GM23248 (cell line): ENCODE data around the gene FKBP1A. TPM values are rescaled to one million over a fixed set of nuclear protein-coding genes. Genes with fewer than 3 reads are reported as not detected.
"Not testable (repeated sequence)": the region's sequence is repeated elsewhere in the genome, so short reads cannot be mapped to it uniquely, and the experiment has no call there.

Experiments used
- DNase-seq: peaks from one replicate; pipeline ENCODE4 v3.0.0-alpha.2; 2015
- H2AFZ ChIP-seq: fragments of 200-600 bp; sonication (generic); 2 replicates; pipeline ENCODE4 v1.6.1; 2016; ENCODE audit warnings: antibody characterized with exemption
- H3F3A ChIP-seq: fragments of 200-600 bp; sonication (generic); 2 replicates; pipeline ENCODE4 v1.6.1; 2016; ENCODE audit warnings: mild to moderate bottlenecking, antibody characterized with exemption, mixed run types; ENCODE audit not compliant: insufficient read depth
- H3K27ac ChIP-seq: fragments of 200-600 bp; sonication (generic); 2 replicates; pipeline ENCODE4 v1.5.1; 2016; ENCODE audit warnings: mild to moderate bottlenecking
- H3K27me3 ChIP-seq: fragments of 200-600 bp; sonication (generic); replicated peaks from 2 replicates; pipeline ENCODE4 v1.6.1; 2016; ENCODE audit warnings: mild to moderate bottlenecking; ENCODE audit not compliant: insufficient read depth
- H3K36me3 ChIP-seq: fragments of 200-600 bp; sonication (generic); 2 replicates; pipeline ENCODE4 v1.6.1; 2016; ENCODE audit warnings: low read depth, mild to moderate bottlenecking
- H3K4me1 ChIP-seq: fragments of 200-600 bp; sonication (generic); 2 replicates; pipeline ENCODE4 v1.6.1; 2016; ENCODE audit warnings: mild to moderate bottlenecking; ENCODE audit not compliant: insufficient read depth
- H3K4me2 ChIP-seq: fragments of 200-600 bp; sonication (generic); one replicate; pipeline ENCODE4 v1.6.1; 2016; ENCODE audit warnings: mild to moderate bottlenecking; ENCODE audit not compliant: unreplicated experiment
- H3K4me3 ChIP-seq: fragments of 200-600 bp; sonication (generic); 2 replicates; pipeline ENCODE4 v1.5.1; 2016; ENCODE audit warnings: mild to moderate bottlenecking
- H3K79me2 ChIP-seq: fragments of 200-600 bp; sonication (generic); 2 replicates; pipeline ENCODE4 v1.6.1; 2016; ENCODE audit warnings: mild to moderate bottlenecking; ENCODE audit not compliant: insufficient read depth
- H3K9ac ChIP-seq: fragments of 200-600 bp; sonication (generic); 2 replicates; pipeline ENCODE4 v1.6.1; 2016; ENCODE audit warnings: mild to moderate bottlenecking
- H3K9me2 ChIP-seq: fragments of 200-600 bp; sonication (generic); 2 replicates; pipeline ENCODE4 v1.6.1; 2016; ENCODE audit warnings: mixed run types, mild to moderate bottlenecking, moderate library complexity; ENCODE audit not compliant: insufficient read depth
- H3K9me3 ChIP-seq: fragments of 200-600 bp; sonication (generic); one replicate; pipeline ENCODE4 v1.6.1; 2017; ENCODE audit warnings: low read depth
- H4K20me1 ChIP-seq: fragments of 200-600 bp; sonication (generic); 2 replicates; pipeline ENCODE4 v1.6.0; 2016; ENCODE audit not compliant: insufficient read depth
- EZH2 ChIP-seq: fragments of 200-600 bp; sonication (generic); IDR thresholded peaks from 2 replicates; pipeline ENCODE4 v1.6.1; 2018; ENCODE audit warnings: antibody characterized with exemption, mild to moderate bottlenecking; ENCODE audit not compliant: insufficient read depth, poor library complexity, severe bottlenecking
- EZH2phosphoT487 ChIP-seq: fragments of 200-600 bp; sonication (generic); IDR thresholded peaks from 2 replicates; pipeline ENCODE4 v1.6.1; 2018; ENCODE audit warnings: antibody characterized with exemption, moderate library complexity, mild to moderate bottlenecking, low read depth; ENCODE audit not compliant: insufficient read depth
- WGBS, 2 experiments: methylation state at CpG; one replicate each; pipeline ENCODE4 v1.1.6; 2015 to 2017; ENCODE audit warnings: low lambda C conversion rate in 2 of 2, low coverage in 1 of 2; ENCODE audit errors: missing lambda C conversion rate in 2 of 2; 5-methylcytosine and 5-hydroxymethylcytosine counted together
- in situ Hi-C: fragments of 300-500 bp; cut with MboI; formaldehyde crosslinking; loops from 2 replicates; pipeline ENCODE4 v1.15.0; 2020
- polyA plus RNA-seq: library from polyadenylated mRNA; unstranded; fragments of >200 nt; fragmentation: Nextera tagmentation; extraction: Ambion mirVana; gene quantifications from 2 replicates; pipeline ENCODE4 v1.2.1, GENCODE V29; 2016
- total RNA-seq: library from RNA; depleted of rRNA; stranded (reverse); fragments of >200 nt; shearing (Covaris generic); gene quantifications from 2 replicates; pipeline ENCODE4 v1.2.3, GENCODE V29; 2014

The FKBP1A gene
- total and polyA plus RNA-seq, 2 experiments from 2014 or later: 162 to 844 TPM

DNA sequence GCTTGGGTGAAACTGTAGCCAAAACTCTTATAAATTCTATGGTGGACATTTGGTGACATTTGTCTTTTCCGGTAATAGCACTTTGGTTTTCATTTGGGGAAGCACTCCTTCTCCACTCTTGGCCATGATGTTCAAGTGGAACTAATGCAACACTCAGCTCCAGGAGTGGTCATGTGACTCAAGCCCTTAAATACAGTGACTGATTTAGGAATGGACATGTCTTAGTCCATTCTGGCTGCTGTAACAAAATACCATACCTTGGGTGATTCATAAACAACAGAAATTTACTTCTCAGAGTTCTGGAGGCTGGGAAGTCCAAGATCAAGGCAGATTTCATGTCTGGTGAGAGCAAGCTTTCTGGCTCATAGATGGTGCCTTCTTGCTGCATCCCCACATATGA, 10.8 kb upstream of the FKBP1A start:
- in situ Hi-C loops: no loop called here
- no peaks in the 10 kb centered on the region for H4K20me1 ChIP-seq
- no peak overlapping the region for H3K27ac ChIP-seq
- no peaks in the 10 kb centered on the region for H3K27me3 ChIP-seq
- H3K4me2 ChIP-seq: no peak overlapping the region
- no peak for DNase-seq
- TF ChIP-seq EZH2phosphoT487 (no peak), EZH2 (no peak)
- H3K4me1 ChIP-seq: peaks cover 21% of the 10 kb centered on the region
- no peaks in the 10 kb centered on the region for H3K79me2 ChIP-seq
- peaks cover 32% of the 10 kb centered on the region for H3F3A ChIP-seq
- 100% methylated on average over 1 of the region's 1 CpG for WGBS, 2 experiments
- no peak overlapping the region for H3K4me3 ChIP-seq
- H3K9me3 ChIP-seq: no peaks in the 10 kb centered on the region
- H2AFZ ChIP-seq: no peak overlapping the region
- H3K36me3 ChIP-seq: no peaks in the 10 kb centered on the region
- no peaks in the 10 kb centered on the region for H3K9me2 ChIP-seq
- H3K9ac ChIP-seq: no peak overlapping the region

DNA sequence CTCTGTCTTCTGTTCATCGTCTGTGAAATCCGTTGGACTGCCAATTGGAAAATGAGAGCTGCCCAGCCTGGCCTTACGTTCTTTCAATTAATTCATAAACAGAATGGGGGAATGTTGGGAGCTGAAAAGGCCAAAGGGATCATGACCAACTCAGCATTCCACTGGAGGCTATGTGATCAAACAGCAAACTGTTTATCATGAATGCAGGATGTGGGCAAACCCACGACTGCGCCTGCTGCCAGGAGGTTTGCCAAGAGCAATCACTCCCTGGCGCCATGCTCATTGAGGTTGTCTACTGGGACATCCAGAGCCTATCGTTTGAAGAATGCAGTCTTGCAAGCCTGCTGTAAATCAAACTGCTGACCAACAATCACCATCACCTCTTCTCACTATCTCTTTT, 9.3 kb upstream of the FKBP1A start:
- Histone ChIP-seq H3K27ac (0 out of 2 replicates have a peak overlapping the region, but pooled peaks have one; percentile 22), H2AFZ (no peak overlapping the region), H3K9ac (no peak overlapping the region), H3K4me3 (no peak overlapping the region), H3K9me3 (no peaks in the 10 kb centered on the region), H3K79me2 (no peaks in the 10 kb centered on the region), H3K4me1 (peaks cover 21% of the 10 kb centered on the region), H3K36me3 (no peaks in the 10 kb centered on the region), H3K9me2 (no peaks in the 10 kb centered on the region), H3K27me3 (no peaks in the 10 kb centered on the region), H3F3A (peaks cover 32% of the 10 kb centered on the region), H3K4me2 (no peak overlapping the region), H4K20me1 (no peaks in the 10 kb centered on the region)
- WGBS, 2 experiments: 64 to 66% methylated on average over 7 of the region's 7 CpGs
- in situ Hi-C loops: no loop called here
- TF ChIP-seq EZH2phosphoT487 (no peak), EZH2 (no peak)
- DNase-seq: peak; percentile 44

DNA sequence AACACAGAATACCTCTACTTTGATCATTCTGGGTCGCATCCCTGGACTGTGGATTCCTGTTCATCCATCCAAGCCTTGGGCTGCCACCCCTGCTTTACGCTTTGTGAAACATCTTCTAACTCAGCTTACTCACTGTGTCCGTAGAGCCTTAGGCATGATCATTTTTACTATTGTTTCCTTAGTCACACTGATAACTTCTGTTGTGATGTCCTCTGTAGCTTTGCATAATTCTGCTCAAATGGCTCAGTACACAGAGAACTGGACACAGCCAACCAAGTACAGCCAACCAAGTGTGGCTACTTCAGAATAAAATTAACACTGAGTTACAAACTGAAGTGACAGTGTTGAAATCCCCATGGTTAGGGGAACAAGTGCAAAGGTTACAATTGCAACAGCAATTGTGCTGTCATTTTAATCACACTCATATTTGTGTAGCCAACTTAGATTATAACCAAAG, 8.6 kb upstream of the FKBP1A start:
- in situ Hi-C loops: no loop called here

DNA sequence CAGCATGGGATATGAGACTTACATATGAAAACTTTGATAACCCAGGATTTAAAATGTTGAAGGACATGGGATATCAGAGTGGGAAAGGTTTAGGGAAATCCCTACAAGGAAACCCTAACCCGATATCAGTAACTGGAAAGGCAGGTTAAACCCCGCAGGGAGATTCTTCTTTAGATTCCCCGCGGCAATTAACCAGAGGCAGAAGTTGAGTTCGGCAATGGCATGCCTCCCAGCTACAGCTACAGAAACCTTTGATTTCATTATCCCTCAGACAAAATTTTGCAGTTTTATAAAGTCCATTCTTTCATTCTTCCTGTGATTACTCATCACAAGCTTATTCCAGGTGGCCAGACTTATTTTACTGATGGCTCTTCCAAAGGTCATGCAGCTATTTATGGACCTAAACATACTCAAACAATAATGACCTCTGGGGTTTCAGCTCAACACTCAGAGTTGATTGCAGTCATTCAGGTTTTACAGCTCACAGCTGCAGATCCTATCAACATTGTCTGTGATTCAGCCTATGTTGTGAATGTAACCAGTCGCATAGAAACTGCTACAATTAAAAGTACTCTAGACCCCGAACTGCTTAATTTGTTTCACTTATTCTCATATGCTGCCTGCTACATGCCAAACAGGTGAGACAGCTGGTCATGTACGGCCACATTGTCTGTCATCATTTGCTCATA, 7.0 kb upstream of the FKBP1A start:
- H3K9me2 ChIP-seq, H3K9me3 ChIP-seq, H4K20me1 ChIP-seq, H3K27me3 ChIP-seq, H3K79me2 ChIP-seq, H2AFZ ChIP-seq, in situ Hi-C loops, H3K36me3 ChIP-seq, H3K4me3 ChIP-seq: not testable (repeated sequence)
- H3K4me1 ChIP-seq: peaks cover 21% of the 10 kb centered on the region
- peak overlapping the region; percentile 26 for H3K9ac ChIP-seq
- WGBS, 2 experiments: 53 to 56% methylated on average over 8 of the region's 8 CpGs
- peak overlapping the region; percentile 67 for H3K27ac ChIP-seq
- peak overlapping the region; percentile 66 for H3K4me2 ChIP-seq
- peaks cover 32% of the 10 kb centered on the region for H3F3A ChIP-seq
- DNase-seq: peak; percentile 70

More for the DNA sequence above, 8.6 kb upstream of the FKBP1A start:
- no peak overlapping the region for H3K9ac ChIP-seq
- peaks cover 21% of the 10 kb centered on the region for H3K4me1 ChIP-seq
- no peaks in the 10 kb centered on the region for H3K36me3 ChIP-seq
- no peaks in the 10 kb centered on the region for H3K27me3 ChIP-seq
- H3K79me2 ChIP-seq: no peaks in the 10 kb centered on the region
- peaks cover 32% of the 10 kb centered on the region for H3F3A ChIP-seq
- peak overlapping the region; percentile 22; the same call in 1 of the 2 replicates for H3K27ac ChIP-seq
- 77 to 82% methylated on average over 3 of the region's 3 CpGs for WGBS, 2 experiments
- no peak overlapping the region for H3K4me3 ChIP-seq
- H3K9me3 ChIP-seq: no peaks in the 10 kb centered on the region
- no peak overlapping the region for H3K4me2 ChIP-seq
- DNase-seq: peak; percentile 36
- no peak overlapping the region for H2AFZ ChIP-seq
- H4K20me1 ChIP-seq: no peaks in the 10 kb centered on the region
- TF ChIP-seq EZH2phosphoT487 (no peak), EZH2 (no peak)
- no peaks in the 10 kb centered on the region for H3K9me2 ChIP-seq

DNA sequence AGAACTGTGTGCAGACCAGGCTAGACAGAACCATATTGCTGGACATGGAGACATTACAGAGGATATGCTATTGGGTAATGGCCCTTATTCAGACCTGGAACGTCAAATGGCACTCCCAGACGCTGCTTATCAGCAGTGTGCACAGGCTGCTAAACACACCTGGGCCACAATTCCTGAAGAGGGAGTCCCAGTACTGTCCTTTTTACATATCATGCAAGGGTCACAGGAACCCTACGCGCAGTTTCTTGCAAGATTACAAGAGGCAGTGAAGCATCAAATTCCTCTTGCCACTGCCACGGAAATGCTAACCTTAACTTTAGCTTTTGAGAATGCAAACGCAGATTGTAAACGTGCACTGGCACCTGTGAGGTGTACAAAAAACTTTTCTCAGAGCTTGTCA, 5.3 kb upstream of the FKBP1A start:
- in situ Hi-C loops, H4K20me1 ChIP-seq: not testable (repeated sequence)
- 67% methylated on average over 7 of the region's 7 CpGs for WGBS, 2 experiments

More for the DNA sequence above, 5.3 kb upstream of the FKBP1A start:
- H3K9me3 ChIP-seq, H3K27me3 ChIP-seq, H3K9ac ChIP-seq, DNase-seq, H3K4me2 ChIP-seq, H3K9me2 ChIP-seq, H3K4me3 ChIP-seq, H3K79me2 ChIP-seq, H3K36me3 ChIP-seq, H2AFZ ChIP-seq, H3K27ac ChIP-seq: not testable (repeated sequence)
- peaks cover 32% of the 10 kb centered on the region for H3F3A ChIP-seq
- H3K4me1 ChIP-seq: peaks cover 21% of the 10 kb centered on the region
